Activated CD8-positive, alpha-beta memory T cell treated with anti-CD3 and anti-CD28 coated beads for 1 hour (primary cell): ENCODE measurements around the gene ST8SIA1.

Source experiments
- DNase-seq, 2 donors: peaks; one replicate each; pipeline ENCODE4 v3.0.0-alpha.2; 2020; ENCODE audit warnings: low read depth in 1 of 2; ENCODE audit errors: extremely low read depth in 1 of 2

Gene ST8SIA1

DNA sequence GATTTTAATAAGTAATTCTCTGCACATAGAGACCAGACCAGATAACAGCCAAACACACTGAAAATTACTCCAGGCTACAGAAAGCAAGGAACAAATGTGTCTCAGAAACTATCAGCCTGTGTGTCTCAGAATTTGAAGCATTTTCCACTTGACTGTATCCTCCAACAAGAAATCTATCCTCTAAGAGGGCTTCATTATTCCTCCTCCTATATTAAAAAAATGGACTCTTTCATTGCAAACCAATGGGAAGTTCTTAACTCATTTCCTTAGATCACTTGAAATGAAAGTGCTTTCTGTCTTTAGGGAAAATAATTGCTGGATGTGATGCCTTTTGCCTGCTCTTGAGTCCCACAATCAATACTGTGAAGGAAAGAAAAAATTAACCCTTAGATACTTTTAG is 2.3 kb downstream of the ST8SIA1 start:
- DNase-seq = no peak

GRCh38 chr12:22329621-22330020 is 4.9 kb downstream of the ST8SIA1 start:
- DNase-seq = no peak

- no peak for DNase-seq
Observed at GRCh38 chr12:22325218-22325617, 9.3 kb downstream of the ST8SIA1 start.

DNA sequence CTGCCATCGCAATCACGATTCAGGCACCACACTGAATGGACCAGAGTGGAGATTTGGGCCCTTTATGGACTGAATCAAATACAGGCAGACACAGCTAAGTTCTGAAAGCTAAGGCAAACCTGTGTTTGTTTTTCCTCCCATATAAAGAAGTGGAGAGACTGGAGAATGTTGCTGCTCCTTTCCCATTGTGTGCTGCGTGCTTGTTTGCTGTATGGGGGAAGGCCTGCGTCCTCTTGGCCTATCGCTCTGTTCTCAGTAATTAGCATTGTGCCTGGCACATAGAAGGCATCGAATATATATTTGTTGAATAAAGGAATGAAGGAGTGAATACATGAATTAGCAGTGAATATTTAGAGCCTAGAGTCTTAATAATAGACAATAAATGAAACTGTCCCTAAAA is 12.4 kb downstream of the ST8SIA1 start:
- no peak for DNase-seq

DNA sequence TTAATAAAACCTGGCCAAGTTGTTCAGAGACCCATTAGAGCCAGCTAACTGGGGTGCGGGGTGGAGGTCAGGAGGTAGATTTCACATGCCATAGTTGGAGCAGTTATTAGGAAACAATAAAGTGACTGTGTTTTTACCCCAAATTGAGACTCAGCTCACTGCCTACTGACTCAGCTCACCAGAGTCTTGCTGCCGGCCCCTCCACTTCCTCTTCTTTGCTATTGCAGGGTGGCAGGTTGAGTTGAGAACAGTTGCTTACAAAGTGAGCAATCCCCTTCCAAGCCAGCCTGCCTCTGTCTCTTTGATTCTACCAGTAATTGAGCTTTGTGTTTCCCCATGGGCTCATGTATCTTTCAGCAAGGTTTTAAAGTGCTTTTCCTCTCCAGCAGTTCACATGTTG is 12.9 kb downstream of the ST8SIA1 start:
- DNase-seq = no peak

DNA sequence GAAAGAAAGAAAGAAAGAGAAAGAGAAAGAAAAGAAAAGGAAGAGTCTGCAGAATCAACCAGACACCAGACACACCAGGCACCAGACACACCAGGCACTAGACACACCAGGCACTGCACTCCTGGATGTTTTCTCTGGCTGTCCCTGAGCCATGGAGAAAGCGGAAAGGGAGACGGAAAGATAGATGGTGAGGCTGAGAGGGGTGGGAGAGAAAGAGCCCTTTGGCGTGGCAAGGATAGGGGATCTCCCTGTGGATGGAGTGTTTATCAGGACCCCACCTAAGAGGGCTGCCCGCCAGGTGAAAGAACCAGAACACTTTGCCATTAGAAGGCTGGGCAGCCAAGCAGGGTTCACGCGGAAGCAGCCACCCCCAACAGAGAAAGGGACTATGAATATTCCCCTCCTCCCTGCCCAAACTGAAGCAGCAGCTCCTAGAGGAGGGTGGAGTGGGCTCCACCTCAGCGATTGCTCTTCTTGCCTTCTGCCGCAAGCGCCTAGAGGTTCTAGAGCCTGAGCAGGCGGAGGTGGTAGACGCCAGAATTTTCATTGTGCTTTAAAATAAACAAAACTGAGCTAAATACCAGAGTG is 13.4 kb downstream of the ST8SIA1 start:
- DNase-seq = no peak

DNA sequence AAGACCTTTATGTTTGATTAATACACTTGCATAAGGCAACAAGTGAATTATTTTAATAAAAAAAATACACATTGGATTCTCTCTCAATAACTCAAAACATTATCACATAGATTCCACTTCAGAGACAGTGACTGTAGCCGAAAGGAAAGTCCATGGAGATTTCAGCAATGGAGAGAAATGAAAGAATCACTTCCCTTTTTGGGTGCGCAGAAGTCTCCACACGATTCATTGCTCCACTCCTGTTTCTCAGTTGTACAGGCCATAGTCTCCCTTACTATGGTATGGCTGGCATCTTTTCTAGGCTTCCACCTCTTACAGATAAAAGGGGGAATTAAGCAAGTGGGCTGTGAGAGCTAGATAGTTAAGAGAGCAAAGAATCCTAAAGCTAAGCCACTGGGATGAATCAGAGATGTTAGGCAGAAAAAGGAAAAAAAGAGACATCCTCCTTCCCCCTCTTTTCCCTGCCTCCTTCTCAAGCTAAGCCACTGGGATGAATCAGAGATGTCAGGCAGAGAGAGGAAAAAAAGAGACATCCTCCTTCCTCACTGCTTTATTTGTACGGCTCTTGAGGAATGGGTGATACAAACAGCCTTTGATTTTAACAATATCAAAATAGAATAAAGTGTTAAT is 16.3 kb downstream of the ST8SIA1 start:
- DNase-seq = no peak

GRCh38 chr12:22313963-22314330 is 20.6 kb downstream of the ST8SIA1 start:
- DNase-seq = no peak

GRCh38 chr12:22313286-22313962 is 21.1 kb downstream of the ST8SIA1 start:
- DNase-seq = no peak

DNA sequence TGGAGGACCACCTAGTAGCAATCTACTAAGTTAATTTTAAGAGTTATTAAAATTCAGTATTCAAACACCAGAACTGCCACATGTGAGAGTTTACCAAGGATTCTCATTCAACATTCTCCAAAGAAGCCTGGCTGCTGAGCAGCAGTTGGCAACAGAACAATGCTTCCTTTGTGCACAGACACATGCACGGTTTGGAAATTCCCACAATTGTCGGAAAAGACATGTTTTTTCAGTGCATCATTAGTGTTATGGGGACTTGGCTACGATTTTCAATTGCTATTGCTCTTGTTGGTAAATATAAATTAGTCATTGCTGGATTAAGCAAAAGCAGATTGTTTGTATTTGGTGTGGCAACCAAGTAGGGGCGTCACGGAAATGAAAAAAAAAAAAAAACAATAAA is 22.2 kb downstream of the ST8SIA1 start:
- DNase-seq = no peak

DNA sequence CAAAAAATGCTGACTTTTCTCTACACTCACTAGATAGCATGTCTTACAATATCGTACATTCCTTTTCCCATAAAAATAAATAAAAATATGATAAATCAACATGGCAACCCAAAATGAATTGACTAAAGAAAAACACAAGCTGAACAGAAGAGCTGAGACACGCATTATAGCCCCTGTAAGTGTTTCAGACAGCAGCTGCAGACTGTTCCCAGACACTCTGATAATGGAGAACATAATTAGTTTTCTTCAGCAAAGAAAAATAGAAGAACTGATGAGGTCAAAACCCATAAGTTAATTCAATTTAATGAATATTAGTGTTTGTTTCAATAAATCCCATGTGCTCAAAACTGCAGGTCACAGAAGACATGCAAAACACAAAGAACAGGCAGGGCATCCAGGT is 23.8 kb downstream of the ST8SIA1 start:
- no peak for DNase-seq

GRCh38 chr12:22310275-22310674 is 24.2 kb downstream of the ST8SIA1 start:
- no peak for DNase-seq

GRCh38 chr12:22307811-22308210 is 26.7 kb downstream of the ST8SIA1 start:
- no peak for DNase-seq

GRCh38 chr12:22306311-22306710 is 28.2 kb downstream of the ST8SIA1 start:
- DNase-seq = no peak

GRCh38 chr12:22304341-22304740 is 30.2 kb downstream of the ST8SIA1 start:
- no peak for DNase-seq

DNA sequence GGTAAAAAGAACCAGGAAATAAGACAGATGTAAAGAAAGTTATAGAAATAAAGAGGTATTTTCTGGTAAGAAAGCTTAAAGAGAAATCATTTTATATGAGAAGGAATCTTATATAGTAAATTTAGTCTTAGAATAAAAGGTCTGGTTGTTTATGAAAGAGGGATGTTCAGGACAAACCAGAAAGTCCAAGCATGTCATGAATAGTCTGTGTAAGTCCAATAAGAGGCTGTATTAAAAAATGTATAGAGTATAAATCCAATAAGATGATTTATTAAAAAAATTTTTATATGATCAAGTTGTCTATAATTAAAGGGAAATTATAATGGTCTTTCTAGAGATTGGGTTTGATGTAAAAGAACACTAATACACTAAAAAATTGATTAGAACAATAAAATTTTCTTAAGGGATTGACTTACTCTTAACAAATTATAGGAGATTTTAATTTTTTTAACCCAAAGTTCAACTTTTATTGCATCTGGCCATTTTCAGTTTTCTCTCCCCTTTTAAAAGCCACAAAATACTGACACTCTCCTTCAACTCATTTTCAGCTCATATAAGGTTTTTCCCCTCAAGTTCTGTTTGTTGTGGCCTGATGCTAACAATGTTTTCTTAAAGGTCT is 35.1 kb downstream of the ST8SIA1 start:
- DNase-seq = no peak

GRCh38 chr12:22289250-22289649 is 45.3 kb downstream of the ST8SIA1 start:
- no peak for DNase-seq

DNA sequence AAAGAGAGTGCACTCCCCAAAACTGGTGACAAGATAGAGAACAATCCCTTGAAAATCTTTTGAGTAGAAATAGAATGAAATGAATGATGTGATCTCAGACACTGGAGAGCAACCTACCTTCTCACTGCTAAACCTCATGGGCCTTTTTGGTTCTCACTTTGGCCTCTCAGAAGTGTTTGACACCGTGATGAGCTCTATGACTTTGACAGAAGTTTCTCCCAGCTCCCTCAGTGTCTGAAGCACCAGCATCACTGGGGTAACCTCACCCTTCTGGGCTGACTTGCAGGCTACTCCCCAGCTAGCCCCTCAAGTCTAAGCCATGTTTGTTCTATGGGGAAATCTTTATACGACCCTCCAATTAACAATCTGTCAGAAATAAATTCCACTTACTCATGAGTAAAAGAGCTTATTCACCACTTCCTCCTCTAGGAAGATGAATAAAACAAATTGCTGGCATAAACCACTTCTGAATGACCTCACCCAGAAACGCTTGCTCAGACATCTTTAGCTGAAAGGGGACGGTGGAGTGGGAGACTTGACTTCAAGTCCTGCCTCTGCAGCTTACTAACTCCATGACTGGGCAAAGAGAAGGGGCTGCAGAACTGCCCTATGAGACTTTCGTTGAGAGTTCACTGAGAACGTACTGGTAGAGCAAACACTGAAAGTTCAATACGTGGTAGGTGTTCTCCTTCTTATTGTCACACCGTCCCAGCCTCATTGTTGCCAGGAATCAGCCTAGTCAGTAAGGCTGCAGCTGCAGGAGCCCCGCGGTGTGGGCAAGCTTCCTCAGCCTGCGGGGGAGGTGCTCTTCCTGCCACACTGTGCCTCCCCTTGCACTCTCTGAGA is 46.5 kb downstream of the ST8SIA1 start:
- DNase-seq = no peak

DNA sequence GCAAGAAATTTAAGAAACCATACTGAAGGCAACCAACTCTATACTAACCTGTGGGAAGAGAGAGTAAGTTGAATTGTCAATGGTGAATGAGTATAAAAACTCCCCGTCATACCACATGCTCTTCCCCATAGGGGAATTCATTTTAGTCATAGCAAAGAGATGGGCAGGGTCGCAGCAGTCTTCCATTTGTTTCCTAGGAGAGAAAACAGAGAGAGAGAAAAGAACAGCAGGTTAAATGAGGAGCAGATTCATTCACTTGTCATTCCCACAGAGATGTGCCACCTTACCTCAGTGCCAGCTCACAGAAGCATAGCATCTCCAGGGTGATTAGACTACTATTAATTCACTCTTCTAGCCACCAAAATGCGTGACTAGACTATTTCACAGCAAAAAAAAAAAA is 47.4 kb downstream of the ST8SIA1 start:
- no peak for DNase-seq

GRCh38 chr12:22286569-22286968 is 47.9 kb downstream of the ST8SIA1 start:
- no peak for DNase-seq

- DNase-seq = no peak
Observed at GRCh38 chr12:22285846-22286245, 48.7 kb downstream of the ST8SIA1 start.
